Mesothelial cell of epicardium (in vitro differentiated cells): ENCODE results near the gene IRAG1. TPM values are rescaled to one million over a fixed set of nuclear protein-coding genes. Genes with fewer than 3 reads are reported as not detected.
A peak's percentile ranks its signal among the peaks of the same experiment; 100 is the strongest.

Experiments
- DNase-seq, 2 experiments: peaks; one replicate each; pipeline ENCODE4 v3.0.0; 2021; ENCODE audit warnings: low spot score in 2 of 2; ENCODE audit not compliant: unreplicated experiment in 2 of 2
- H3K27ac Mint-ChIP-seq: 2 replicates; pipeline ENCODE4 v1.8.0; 2021; ENCODE audit warnings: mixed read lengths
- H3K27me3 Mint-ChIP-seq: 2 replicates; pipeline ENCODE4 v1.8.0; 2021; ENCODE audit warnings: low read depth, mixed read lengths
- H3K36me3 Mint-ChIP-seq: 2 replicates; pipeline ENCODE4 v1.8.0; 2021; ENCODE audit warnings: mixed read lengths
- H3K4me1 Mint-ChIP-seq: 2 replicates; pipeline ENCODE4 v1.8.0; 2021; ENCODE audit warnings: mixed read lengths
- H3K4me3 Mint-ChIP-seq: 2 replicates; pipeline ENCODE4 v1.8.0; 2021; ENCODE audit warnings: mild to moderate bottlenecking, moderate library complexity, mixed read lengths
- H3K9me3 Mint-ChIP-seq: 2 replicates; pipeline ENCODE4 v1.8.0; 2021; ENCODE audit warnings: mixed read lengths
- CTCF ChIP-seq: fragments of 200-600 bp; sonication (generic); IDR thresholded peaks from one replicate; pipeline ENCODE4 v1.5.0; 2021; ENCODE audit warnings: antibody characterized with exemption; ENCODE audit not compliant: unreplicated experiment
- total RNA-seq: library from RNA; stranded (reverse); gene quantifications from 3 replicates; pipeline ENCODE4 v1.2.1, GENCODE V29; 2021

The IRAG1 gene
- total RNA-seq, 1 donor from 2014 or later, result 13.8 TPM

- no peak overlapping the region for H3K4me3 Mint-ChIP-seq
- peaks cover 18% of the 10 kb centered on the region for H3K4me1 Mint-ChIP-seq
Observed at GRCh38 chr11:10673501-10674062, 20.0 kb downstream of the IRAG1 start.

GRCh38 chr11:10670099-10670498 lies 23.5 kb downstream of the IRAG1 start:
- Mint-ChIP-seq H3K9me3 (peaks cover 7% of the 10 kb centered on the region), H3K4me1 (peaks cover 37% of the 10 kb centered on the region), H3K4me3 (no peak overlapping the region), H3K27me3 (peaks cover 8% of the 10 kb centered on the region), H3K36me3 (no peaks in the 10 kb centered on the region), H3K27ac (peak overlapping the region; percentile 62)
- no peak for DNase-seq
- no peak for TF ChIP-seq CTCF

More at GRCh38 chr11:10673501-10674062, 20.0 kb downstream of the IRAG1 start:
- Mint-ChIP-seq H3K27me3 (peaks cover 13% of the 10 kb centered on the region), H3K9me3 (peaks cover 11% of the 10 kb centered on the region), H3K27ac (no peak overlapping the region), H3K36me3 (no peaks in the 10 kb centered on the region)
- TF ChIP-seq CTCF, result no peak
- DNase-seq, result no peak

GRCh38 chr11:10669258-10670033 lies 24.1 kb downstream of the IRAG1 start:
- no peak for TF ChIP-seq CTCF
- Mint-ChIP-seq H3K27me3 (peaks cover 6% of the 10 kb centered on the region), H3K36me3 (no peaks in the 10 kb centered on the region), H3K27ac (peak overlapping the region; percentile 62), H3K4me3 (no peak overlapping the region), H3K9me3 (peaks cover 7% of the 10 kb centered on the region), H3K4me1 (peaks cover 35% of the 10 kb centered on the region)
- peak in 1 of 2 experiments; percentile 26 for DNase-seq

- no peak for TF ChIP-seq CTCF
- H3K9me3 Mint-ChIP-seq, result peaks cover 6% of the 10 kb centered on the region
- peak in 1 of 2 experiments; percentile 11 for DNase-seq
- no peaks in the 10 kb centered on the region for H3K36me3 Mint-ChIP-seq
- H3K4me3 Mint-ChIP-seq, result no peak overlapping the region
- peaks cover 35% of the 10 kb centered on the region for H3K4me1 Mint-ChIP-seq
- no peak overlapping the region for H3K27ac Mint-ChIP-seq
- no peaks in the 10 kb centered on the region for H3K27me3 Mint-ChIP-seq
Observed at GRCh38 chr11:10667521-10667885, 26.1 kb downstream of the IRAG1 start.

- H3K9me3 Mint-ChIP-seq, result no peaks in the 10 kb centered on the region
- TF ChIP-seq CTCF, result no peak
- no peak overlapping the region for H3K4me3 Mint-ChIP-seq
- peaks cover 35% of the 10 kb centered on the region for H3K4me1 Mint-ChIP-seq
- H3K27me3 Mint-ChIP-seq, result no peaks in the 10 kb centered on the region
- H3K27ac Mint-ChIP-seq, result no peak overlapping the region
- peak in 1 of 2 experiments; percentile 34 for DNase-seq
- H3K36me3 Mint-ChIP-seq, result no peaks in the 10 kb centered on the region
Observed at GRCh38 chr11:10666556-10667520, 26.7 kb downstream of the IRAG1 start.
